ENCODE measurements around the gene SCAF4. TPM values are rescaled to one million over a fixed set of nuclear protein-coding genes. Genes with fewer than 3 reads are reported as not detected.

Gene SCAF4
- total RNA-seq, 1 donor from 2014 or later: 32.7 TPM

DNA sequence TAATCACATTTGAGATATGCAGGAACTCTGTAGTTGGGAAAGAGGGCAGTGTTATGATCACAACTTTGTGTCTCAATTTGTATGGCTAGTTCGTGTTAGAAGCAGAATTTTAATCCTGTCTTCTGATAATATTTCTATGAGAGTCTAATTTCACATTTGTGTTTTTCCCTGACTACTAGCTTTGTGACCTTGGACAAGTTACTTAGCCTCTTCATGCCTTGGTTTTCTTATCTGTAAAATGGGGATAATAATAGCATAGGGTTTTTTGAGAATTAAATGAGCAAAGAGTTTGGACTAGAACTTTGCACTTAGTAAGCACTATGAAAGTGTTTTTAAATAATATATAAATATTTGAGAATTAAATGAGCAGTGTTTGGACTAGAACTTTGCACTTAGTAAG, 24.9 kb upstream of the SCAF4 start:
- Histone ChIP-seq H3K36me3 (no peaks in the 10 kb centered on the region), H3K9me3 (no peaks in the 10 kb centered on the region), H3K27ac (no peak overlapping the region), H3K27me3 (no peaks in the 10 kb centered on the region), H3K4me3 (no peak overlapping the region), H3K4me1 (no peaks in the 10 kb centered on the region)
- DNase-seq: no peak
- no peak for ATAC-seq
- intact Hi-C loops (cut with DNase I): no loop called here
- TF ChIP-seq CTCF (IDR thresholded peaks at IDR 0.05): no peak

DNA sequence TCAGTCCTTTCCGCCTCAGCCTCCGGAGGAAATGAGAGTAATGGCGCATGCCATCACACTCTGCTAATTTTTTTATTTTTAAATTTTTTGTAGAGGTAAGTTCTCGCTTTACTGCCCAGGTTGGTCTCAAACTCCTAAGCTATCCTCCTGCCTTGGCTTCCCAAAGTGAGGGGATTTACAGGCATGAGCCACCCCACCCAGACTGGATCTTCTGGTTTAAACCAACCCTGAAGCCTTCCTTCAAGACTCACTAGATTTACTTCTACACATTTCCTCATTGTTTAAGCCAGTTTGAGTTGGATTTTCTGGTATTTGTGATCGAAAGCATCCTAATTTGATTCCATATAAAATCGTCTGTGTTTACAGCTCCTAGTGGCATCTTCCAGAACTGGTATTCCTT, 23.1 kb upstream of the SCAF4 start:
- no peaks in the 10 kb centered on the region for H3K4me1 ChIP-seq
- no peaks in the 10 kb centered on the region for H3K9me3 ChIP-seq
- no peaks in the 10 kb centered on the region for H3K36me3 ChIP-seq
- TF ChIP-seq CTCF (IDR thresholded peaks at IDR 0.05): no peak
- H3K27ac ChIP-seq: no peak overlapping the region
- DNase-seq (no peak), ATAC-seq (no peak)
- intact Hi-C loops (cut with DNase I): no loop called here
- H3K4me3 ChIP-seq: no peak overlapping the region
- H3K27me3 ChIP-seq: no peaks in the 10 kb centered on the region

DNA sequence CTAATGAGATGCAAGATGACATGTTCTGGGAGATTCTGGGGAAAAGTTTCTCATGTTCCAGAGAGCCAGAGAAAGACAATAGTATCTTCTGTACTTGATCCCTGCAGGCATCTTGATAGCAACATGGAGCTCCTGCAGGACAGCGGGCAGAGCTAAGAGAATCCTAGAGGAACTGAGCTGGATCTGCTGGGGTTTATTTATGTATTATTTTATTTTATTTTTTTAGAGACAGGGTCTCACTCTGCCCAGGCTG, 22.7 kb upstream of the SCAF4 start:
- Histone ChIP-seq H3K27ac (no peak overlapping the region), H3K27me3 (no peaks in the 10 kb centered on the region), H3K4me3 (no peak overlapping the region), H3K36me3 (no peaks in the 10 kb centered on the region), H3K9me3 (no peaks in the 10 kb centered on the region), H3K4me1 (no peaks in the 10 kb centered on the region)
- intact Hi-C loops (cut with DNase I): no loop called here
- DNase-seq: no peak
- TF ChIP-seq CTCF (IDR thresholded peaks at IDR 0.05): no peak
- ATAC-seq: no peak

GRCh38 chr21:31753949-31754707, 22.2 kb upstream of the SCAF4 start:
- no peak for TF ChIP-seq CTCF (IDR thresholded peaks at IDR 0.05)
- Histone ChIP-seq H3K36me3 (no peaks in the 10 kb centered on the region), H3K4me1 (no peaks in the 10 kb centered on the region), H3K27me3 (no peaks in the 10 kb centered on the region), H3K27ac (no peak overlapping the region), H3K4me3 (no peak overlapping the region), H3K9me3 (no peaks in the 10 kb centered on the region)
- intact Hi-C loops (cut with DNase I): no loop called here
- DNase-seq (no peak), ATAC-seq (no peak)

GRCh38 chr21:31752967-31753366, 21.0 kb upstream of the SCAF4 start:
- Histone ChIP-seq H3K4me1 (no peaks in the 10 kb centered on the region), H3K9me3 (no peaks in the 10 kb centered on the region), H3K27me3 (no peaks in the 10 kb centered on the region), H3K27ac (no peak overlapping the region), H3K36me3 (no peaks in the 10 kb centered on the region), H3K4me3 (no peak overlapping the region)
- intact Hi-C loops (cut with DNase I): no loop called here
- ATAC-seq (no peak), DNase-seq (no peak)
- TF ChIP-seq CTCF (IDR thresholded peaks at IDR 0.05): no peak

DNA sequence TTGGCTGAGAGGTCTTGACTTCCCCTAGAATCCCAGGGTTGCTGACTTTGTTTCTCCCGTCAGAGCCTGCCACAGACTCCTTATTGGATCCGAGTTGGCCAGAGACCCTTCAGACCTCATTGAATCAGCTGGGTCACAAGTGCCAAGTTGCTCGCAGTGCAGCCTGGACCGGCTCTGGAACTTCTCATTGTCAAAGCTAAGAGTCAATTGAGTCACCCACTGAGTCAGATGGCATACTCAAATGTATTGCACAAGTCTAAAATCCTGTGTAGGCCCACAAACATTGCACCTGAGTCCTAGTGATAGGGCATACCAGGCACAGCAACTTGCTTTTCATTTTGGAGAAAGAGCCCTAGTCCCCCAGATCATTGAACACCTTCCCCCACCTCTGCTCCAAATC, 20.4 kb upstream of the SCAF4 start:
- DNase-seq: no peak
- no peak overlapping the region for H3K27ac ChIP-seq
- ATAC-seq: no peak
- H3K4me3 ChIP-seq: no peak overlapping the region
- no peaks in the 10 kb centered on the region for H3K36me3 ChIP-seq
- intact Hi-C loops (cut with DNase I): no loop called here
- no peaks in the 10 kb centered on the region for H3K9me3 ChIP-seq
- H3K4me1 ChIP-seq: no peaks in the 10 kb centered on the region
- no peak for TF ChIP-seq CTCF (IDR thresholded peaks at IDR 0.05)
- no peaks in the 10 kb centered on the region for H3K27me3 ChIP-seq

Data from upper lobe of right lung (tissue), 1 donor.